Measurements from ENCODE around the gene GNG7. TPM values are rescaled to one million over a fixed set of nuclear protein-coding genes. Genes with fewer than 3 reads are reported as not detected.

The GNG7 gene
- total RNA-seq, 2 donors from 2014 or later = 12.3 to 12.4 TPM

DNA sequence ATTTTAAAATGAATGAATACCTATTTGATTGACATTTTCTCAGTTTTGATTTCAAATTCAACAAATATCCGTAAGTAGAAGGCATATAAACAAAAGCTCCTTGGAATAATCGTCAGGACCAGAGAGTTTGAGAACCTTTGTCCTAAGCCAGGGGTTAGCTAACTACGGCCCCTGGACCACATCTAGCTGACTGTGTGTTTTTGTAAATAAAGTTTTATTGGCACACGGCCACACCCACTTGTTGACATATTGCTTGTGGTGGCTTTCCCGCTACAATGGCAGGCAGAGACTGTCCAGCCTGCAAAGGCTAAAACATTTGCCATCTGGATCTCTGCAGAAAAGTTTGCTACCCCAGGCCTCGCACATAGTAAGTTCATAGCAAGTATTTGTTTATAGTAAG, 83.4 kb downstream of the GNG7 start:
- no peak overlapping the region for H3K27ac ChIP-seq (ENCODE audit: low read depth, low read length)
- WGBS, 2 experiments (ENCODE audit: insufficient coverage in 1 of 2, insufficient read length in 1 of 2) = 94 to 95% methylated on average over 6 of the region's 6 CpGs
- no peak for TF ChIP-seq CTCF (conservative IDR thresholded peaks at IDR 0.05)
- H3K9ac ChIP-seq (ENCODE audit: extremely low read depth, low read length, poor library complexity, severe bottlenecking) = no peak overlapping the region
- H3K36me3 ChIP-seq (ENCODE audit: control insufficient read depth, insufficient read depth, low read length) = no peaks in the 10 kb centered on the region
- H3K4me3 ChIP-seq (ENCODE audit: low read length) = no peak overlapping the region
- peaks cover 12% of the 10 kb centered on the region for H3K9me3 Mint-ChIP-seq
- H3K36me3 Mint-ChIP-seq (ENCODE audit: low read depth) = peaks cover 2% of the 10 kb centered on the region
- H3K9me3 ChIP-seq (ENCODE audit: control insufficient read depth, low read length) = no peaks in the 10 kb centered on the region
- peaks cover 10% of the 10 kb centered on the region for H3K27me3 Mint-ChIP-seq (ENCODE audit: insufficient read depth)
- DNase-seq = no peak
- H3K27ac Mint-ChIP-seq = no peak overlapping the region
- no peaks in the 10 kb centered on the region for H3K27me3 ChIP-seq (ENCODE audit: control insufficient read depth, insufficient read depth, low read length, poor library complexity, severe bottlenecking)
- no peaks in the 10 kb centered on the region for H3K4me1 Mint-ChIP-seq
- H3K4me1 ChIP-seq (ENCODE audit: control insufficient read depth, insufficient read depth, low read length) = no peaks in the 10 kb centered on the region
- no peak overlapping the region for H3K4me3 Mint-ChIP-seq

DNA sequence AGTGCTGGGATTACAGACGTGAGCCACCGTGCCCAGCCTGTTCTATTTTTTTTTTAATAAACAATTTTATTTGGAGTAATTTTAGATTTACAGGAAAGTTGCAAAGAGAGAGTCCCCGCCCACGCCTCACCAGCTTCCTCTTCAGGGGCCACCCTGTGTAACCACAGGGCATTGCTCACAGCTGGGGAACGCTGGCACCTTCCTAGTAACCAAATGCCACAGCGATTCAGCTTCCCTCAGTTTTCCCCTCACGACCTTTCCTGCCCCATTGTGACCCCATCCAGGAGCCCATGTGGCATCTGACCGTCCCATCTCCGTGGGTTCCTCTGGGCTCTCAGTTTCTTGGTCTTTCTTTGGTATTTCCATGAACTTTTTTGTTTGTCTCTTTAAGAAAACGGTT, 83.9 kb downstream of the GNG7 start:
- Mint-ChIP-seq H3K27ac (no peak overlapping the region), H3K36me3 (ENCODE audit: low read depth) (peaks cover 2% of the 10 kb centered on the region), H3K9me3 (peaks cover 12% of the 10 kb centered on the region), H3K27me3 (ENCODE audit: insufficient read depth) (peaks cover 10% of the 10 kb centered on the region), H3K4me1 (peaks cover 1% of the 10 kb centered on the region), H3K4me3 (no peak overlapping the region)
- H3K4me1 ChIP-seq (ENCODE audit: control insufficient read depth, insufficient read depth, low read length) = no peaks in the 10 kb centered on the region
- 85 to 87% methylated on average over 8 of the region's 10 CpGs for WGBS, 2 experiments (ENCODE audit: insufficient coverage in 1 of 2, insufficient read length in 1 of 2)
- no peaks in the 10 kb centered on the region for H3K9me3 ChIP-seq (ENCODE audit: control insufficient read depth, low read length)
- no peaks in the 10 kb centered on the region for H3K27me3 ChIP-seq (ENCODE audit: control insufficient read depth, insufficient read depth, low read length, poor library complexity, severe bottlenecking)
- H3K4me3 ChIP-seq (ENCODE audit: low read length) = no peak overlapping the region
- no peaks in the 10 kb centered on the region for H3K36me3 ChIP-seq (ENCODE audit: control insufficient read depth, insufficient read depth, low read length)
- no peak overlapping the region for H3K27ac ChIP-seq (ENCODE audit: low read depth, low read length)
- H3K9ac ChIP-seq (ENCODE audit: extremely low read depth, low read length, poor library complexity, severe bottlenecking) = no peak overlapping the region
- DNase-seq = no peak
- no peak for TF ChIP-seq CTCF (conservative IDR thresholded peaks at IDR 0.05)

DNA sequence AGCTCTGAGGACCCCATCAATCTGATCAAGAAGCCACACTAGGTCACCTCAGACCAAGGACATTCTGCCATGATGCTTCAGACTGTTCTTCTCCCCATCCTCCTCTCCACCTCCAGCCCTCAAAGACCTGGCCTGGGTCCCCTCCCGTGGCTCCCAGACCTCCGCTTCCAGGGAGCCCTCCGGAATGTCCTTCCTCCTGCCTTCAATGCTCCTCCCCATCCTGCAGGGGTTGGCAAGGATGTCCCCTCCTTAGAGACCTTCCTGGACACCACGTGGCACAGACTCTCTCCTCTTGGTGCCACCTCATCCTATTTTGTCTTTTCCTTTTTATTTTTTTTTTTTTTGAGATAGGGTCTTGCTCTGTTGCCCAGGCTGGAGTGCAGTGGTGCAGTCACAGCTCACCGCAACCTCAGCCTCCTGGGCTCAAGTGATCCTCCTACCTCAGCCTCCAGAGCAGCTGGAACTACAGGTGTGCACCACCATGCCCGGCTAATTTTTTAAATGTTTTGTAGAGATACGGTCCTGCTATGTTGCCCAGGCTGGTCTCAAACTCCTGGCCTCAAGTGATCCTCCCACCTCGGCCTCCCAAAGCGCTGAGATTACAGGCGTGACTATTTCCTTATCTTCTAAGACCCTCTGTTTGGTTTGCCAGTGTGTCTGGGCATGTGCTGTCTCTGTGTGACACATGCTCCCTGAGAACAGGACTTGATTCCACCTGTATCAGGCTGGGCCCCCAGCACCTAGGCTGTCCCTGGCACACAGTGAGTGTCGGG, 84.9 kb downstream of the GNG7 start:
- no peaks in the 10 kb centered on the region for H3K4me1 ChIP-seq (ENCODE audit: control insufficient read depth, insufficient read depth, low read length)
- no peak for TF ChIP-seq CTCF (conservative IDR thresholded peaks at IDR 0.05)
- Mint-ChIP-seq H3K36me3 (ENCODE audit: low read depth) (peaks cover 2% of the 10 kb centered on the region), H3K4me3 (no peak overlapping the region), H3K9me3 (peaks cover 12% of the 10 kb centered on the region), H3K27ac (no peak overlapping the region), H3K4me1 (peaks cover 4% of the 10 kb centered on the region), H3K27me3 (ENCODE audit: insufficient read depth) (peaks cover 10% of the 10 kb centered on the region)
- H3K9me3 ChIP-seq (ENCODE audit: control insufficient read depth, low read length) = no peaks in the 10 kb centered on the region
- no peaks in the 10 kb centered on the region for H3K27me3 ChIP-seq (ENCODE audit: control insufficient read depth, insufficient read depth, low read length, poor library complexity, severe bottlenecking)
- DNase-seq = no peak
- H3K36me3 ChIP-seq (ENCODE audit: control insufficient read depth, insufficient read depth, low read length) = no peaks in the 10 kb centered on the region
- H3K9ac ChIP-seq (ENCODE audit: extremely low read depth, low read length, poor library complexity, severe bottlenecking) = no peak overlapping the region
- no peak overlapping the region for H3K4me3 ChIP-seq (ENCODE audit: low read length)
- 89 to 91% methylated on average over 9 to 11 of the region's 11 CpGs for WGBS, 2 experiments (ENCODE audit: insufficient coverage in 1 of 2, insufficient read length in 1 of 2)
- H3K27ac ChIP-seq (ENCODE audit: low read depth, low read length) = no peak overlapping the region
